K562 (cell line): Measurements from ENCODE around the gene PITPNB. TPM values are rescaled to one million over a fixed set of nuclear protein-coding genes. Genes with fewer than 3 reads are reported as not detected.

Experiments used
- ATAC-seq: fragments of 200-7000 bp; cut with Tn5 transposase; 3 replicates; pipeline ENCODE4 v1.9.1; 2020; ENCODE audit warnings: moderate library complexity
- BruUV-seq: library from RNA; stranded (reverse); fragments of 400-500 nt; replicated peaks from 2 replicates; lab custom pipeline; 2021; lab: Mats Ljungman, UMichigan
- CTCF ChIA-PET: fragments of 300-600 bp; formaldehyde crosslinking; extraction: SDS; loops from one replicate; lab custom pipeline; 2021; ENCODE audit warnings: low intra/inter-chr PET ratio; lab: Yijun Ruan, JAX
- POLR2A ChIA-PET: fragments of 300-600, 350-650 bp; sonication (Branson Sonifier 250); formaldehyde crosslinking; extraction: SDS; loops from one replicate; lab custom pipeline; 2021; ENCODE audit warnings: antibody characterized with exemption, inconsistent platforms; lab: Yijun Ruan, JAX
- DNase-seq, 4 experiments: peaks; one replicate each; pipeline versions ENCODE4 v3.0.0 to v3.0.0-alpha.2; 2011 to 2018; ENCODE audit warnings: low spot score in 3 of 4, mixed read lengths in 3 of 4; ENCODE audit errors: extremely low read depth in 1 of 4
- FAIRE-seq: peaks from 2 replicates; lab custom pipeline; 2011; peaks lifted over from hg19 to GRCh38; lab: Jason Lieb, UNC
- H2AFZ ChIP-seq: 2 replicates; pipeline ENCODE4 v1.6.0; 2011; ENCODE audit warnings: low read depth, low read length, control low read depth, inconsistent platforms
- H3K27ac ChIP-seq: fragments of 200-600 bp; 3 replicates; pipeline ENCODE4 v1.8.0; 2011; ENCODE audit warnings: low read depth, mild to moderate bottlenecking, control low read depth, inconsistent platforms, low read length, moderate library complexity, mixed read lengths; ENCODE audit errors: extremely low read depth
- H3K27me3 ChIP-seq, 2 experiments: fragments of 300-600 bp in 1 of 2; 2 replicates in 1 of 2; 3 replicates in 1 of 2; pipeline versions ENCODE4 v1.6.0 to v1.8.0; 2011; ENCODE audit warnings: inconsistent platforms in 2 of 2, low read length in 2 of 2, mild to moderate bottlenecking in 1 of 2, mixed read lengths in 1 of 2, moderate library complexity in 1 of 2; ENCODE audit not compliant: control insufficient read depth in 2 of 2, insufficient read depth in 2 of 2
- H3K36me3 ChIP-seq: fragments of 300-600 bp; 3 replicates; pipeline ENCODE4 v1.8.0; 2011; ENCODE audit warnings: mild to moderate bottlenecking, low read length, inconsistent platforms; ENCODE audit not compliant: control insufficient read depth, insufficient read depth
- H3K4me1 ChIP-seq, 2 experiments: fragments of 200-600 bp in 1 of 2; replicated peaks in 1 of 2; 2 replicates in 1 of 2; 3 replicates in 1 of 2; pipeline versions ENCODE4 v1.5.1 to v1.8.0; 2011; ENCODE audit warnings: inconsistent platforms in 2 of 2, low read length in 2 of 2, mild to moderate bottlenecking in 1 of 2, mixed read lengths in 1 of 2, moderate library complexity in 1 of 2; ENCODE audit not compliant: control insufficient read depth in 2 of 2, insufficient read depth in 2 of 2
- H3K4me2 ChIP-seq: 2 replicates; pipeline ENCODE4 v1.6.1; 2011; ENCODE audit warnings: low read length, control low read depth, inconsistent platforms, mixed read lengths; ENCODE audit not compliant: insufficient read depth
- H3K4me3 ChIP-seq: fragments of 200-600 bp; sonication (generic), shearing (Covaris generic); 2 replicates; pipeline ENCODE4 v1.5.1; 2016; ENCODE audit warnings: control low read depth, inconsistent platforms
- H3K79me2 ChIP-seq: fragments of 200-600 bp; 3 replicates; pipeline ENCODE4 v1.8.0; 2011; ENCODE audit warnings: low read length, inconsistent platforms; ENCODE audit not compliant: control insufficient read depth, insufficient read depth
- H3K9ac ChIP-seq, 2 experiments: 2 replicates each; pipeline versions ENCODE4 v1.6.0 to v1.6.1; 2011; ENCODE audit warnings: low read depth in 2 of 2, low read length in 2 of 2, control low read depth in 1 of 2, inconsistent platforms in 1 of 2, mild to moderate bottlenecking in 1 of 2, mixed read lengths in 1 of 2; ENCODE audit not compliant: insufficient read depth in 1 of 2
- H3K9me1 ChIP-seq: one replicate; pipeline ENCODE4 v1.6.0; 2011; ENCODE audit warnings: inconsistent platforms, mild to moderate bottlenecking, low read length, moderate library complexity; ENCODE audit not compliant: control insufficient read depth, insufficient read depth
- H3K9me3 ChIP-seq: replicated peaks from 2 replicates; pipeline ENCODE4 v1.5.1; 2011; ENCODE audit warnings: low read depth, low read length, inconsistent platforms; ENCODE audit not compliant: control insufficient read depth, insufficient read depth
- H4K20me1 ChIP-seq: replicated peaks from 2 replicates; pipeline ENCODE4 v1.6.1; 2011; ENCODE audit warnings: low read length, inconsistent platforms, mixed read lengths; ENCODE audit not compliant: control insufficient read depth, insufficient read depth
- ARID1B ChIP-seq: fragments of 450-650 bp; IDR thresholded peaks from 2 replicates; pipeline ENCODE4 v1.6.1; 2016; ENCODE audit warnings: antibody characterized with exemption, mild to moderate bottlenecking, inconsistent platforms
- CBFA2T2 ChIP-seq: fragments of 450-650 bp; conservative IDR thresholded peaks from 2 replicates; pipeline ENCODE4 v1.6.1; 2017; ENCODE audit warnings: mild to moderate bottlenecking
- CBFA2T3 ChIP-seq: fragments of 450-650 bp; IDR thresholded peaks from 2 replicates; pipeline ENCODE4 v1.6.1; 2017
- NFIC ChIP-seq: fragments of 450-650 bp; IDR thresholded peaks from 2 replicates; pipeline ENCODE4 v1.6.1; 2017; ENCODE audit warnings: mild to moderate bottlenecking, inconsistent platforms
- NFIX ChIP-seq: fragments of 250-450 bp; sonication (Bioruptor Pico); IDR thresholded peaks from 2 replicates; pipeline ENCODE4 v1.4.0; 2020; ENCODE audit warnings: low read depth, mild to moderate bottlenecking, moderate library complexity
- PYGO2 ChIP-seq: fragments of 450-650 bp; IDR thresholded peaks from 2 replicates; pipeline ENCODE4 v1.6.1; 2016; ENCODE audit warnings: mild to moderate bottlenecking, missing genetic modification characterization, moderate library complexity, missing compliant biosample characterization
- RCOR1 ChIP-seq, 2 experiments: IDR thresholded peaks; 2 replicates each; pipeline ENCODE4 v1.6.1; 2012; ENCODE audit warnings: low read depth in 2 of 2, low read length in 2 of 2, borderline replicate concordance in 1 of 2, improper control_type of control experiment in 1 of 2
- SMAD1 ChIP-seq: fragments of 150-350 bp; IDR thresholded peaks from 2 replicates; pipeline ENCODE4 v1.6.1; 2014; ENCODE audit warnings: low read length, low read depth; ENCODE audit not compliant: partially characterized antibody
- ZNF354B ChIP-seq: fragments of 250-450 bp; sonication (Bioruptor Pico); IDR thresholded peaks from 2 replicates; pipeline ENCODE4 v1.4.0; 2020
- WGBS: fragments of 100-300 bp; shearing (Covaris generic); methylation state at CpG from one replicate; pipeline ENCODE4 v1.1.6; 2016; ENCODE audit warnings: low coverage, mixed read lengths; ENCODE audit not compliant: insufficient coverage; ENCODE audit errors: missing lambda C conversion rate; 5-methylcytosine and 5-hydroxymethylcytosine counted together
- in situ Hi-C: fragments of 300-500 bp; cut with MboI; formaldehyde crosslinking; loops from 4 replicates; pipeline ENCODE4 v1.15.0; 2018; ENCODE audit warnings: inconsistent platforms, mixed read lengths
- intact Hi-C: fragments of 100-400 bp; cut with micrococcal nuclease; formaldehyde crosslinking; loops from 2 replicates; pipeline ENCODE4 v1.14.2; 2022
- polyA plus RNA-seq, 8 experiments: library from polyadenylated mRNA; depleted of rRNA in 4 of 8; stranded (reverse) in 5 of 8; unstranded in 3 of 8; fragments of >200 nt; fragmentation: Nextera tagmentation in 2 of 8; fragmentation: Illumina TruSeq in 1 of 8; extraction: Ambion mirVana in 2 of 8; extraction: Trizol in 1 of 8; gene quantifications; 2 replicates each; pipeline versions ENCODE4 v1.2.1 to v1.2.3, GENCODE V29; 2011 to 2014; ENCODE audit warnings: inconsistent platforms in 1 of 8, missing spikeins in 1 of 8
- total RNA-seq, 7 experiments: library from RNA; depleted of rRNA in 6 of 7; stranded (reverse); fragments of >200 nt in 6 of 7; fragmentation: Illumina TruSeq in 2 of 7; extraction: Trizol in 2 of 7; gene quantifications; 2 replicates each; pipeline versions ENCODE4 v1.2.1 to v1.2.3, GENCODE V29; 2011 to 2021; ENCODE audit warnings: low replicate concordance in 1 of 7
- TF ChIP-seq, protein P1 (sequence below): IDR thresholded peaks from 2 replicates; pipeline ENCODE4 v1.6.1; 2011; ENCODE audit not compliant: insufficient read length; ENCODE audit errors: extremely low read depth

Gene PITPNB
- total and polyA plus RNA-seq, 9 of the 15 experiments (the other 6 are each of a cell fraction or from before 2014, with no cell fraction given): 13.1 to 52.4 (median 34.7) TPM

- TF ChIP-seq, protein P1, sequence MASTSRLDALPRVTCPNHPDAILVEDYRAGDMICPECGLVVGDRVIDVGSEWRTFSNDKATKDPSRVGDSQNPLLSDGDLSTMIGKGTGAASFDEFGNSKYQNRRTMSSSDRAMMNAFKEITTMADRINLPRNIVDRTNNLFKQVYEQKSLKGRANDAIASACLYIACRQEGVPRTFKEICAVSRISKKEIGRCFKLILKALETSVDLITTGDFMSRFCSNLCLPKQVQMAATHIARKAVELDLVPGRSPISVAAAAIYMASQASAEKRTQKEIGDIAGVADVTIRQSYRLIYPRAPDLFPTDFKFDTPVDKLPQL: no peak
Measured at GRCh38 chr22:27912101-27912500, 7.0 kb downstream of the PITPNB start (continued).

GRCh38 chr22:27911330-27911729 lies 7.7 kb downstream of the PITPNB start:
- Histone ChIP-seq H3K79me2 (peaks cover 92% of the 10 kb centered on the region), H3K9me3 (no peaks in the 10 kb centered on the region), H3K4me3 (no peak overlapping the region), H3K9me1 (no peaks in the 10 kb centered on the region), H3K9ac (no peak overlapping the region), H3K36me3 (peaks cover 73% of the 10 kb centered on the region), H2AFZ (no peak overlapping the region), H3K4me2 (no peak overlapping the region), H4K20me1 (peaks cover 17% of the 10 kb centered on the region; the same call in 1 of the 2 replicates), H3K27ac (no peak overlapping the region), H3K27me3 (no peaks in the 10 kb centered on the region), H3K4me1 (peaks cover 8 to 39% of the 10 kb centered on the region in 2 experiments)
- in situ Hi-C loops (no loop called here), intact Hi-C loops (no loop called here)
- peak; percentile 15 for FAIRE-seq
- ChIA-PET CTCF (no interaction called here), POLR2A (no interaction called here)
- TF ChIP-seq CBFA2T2 (peak; percentile 22; the same call in 1 of the 2 replicates), RCOR1 (IDR thresholded peaks at IDR 0.05; ENCODE audit: borderline replicate concordance in 1 of 2, low read depth in 2 of 2, low read length in 2 of 2) (peak in 1 of 2 experiments; percentile 17; a peak in 1 of 4 replicates), PYGO2 (tag) (no peak), NFIC (peak; percentile 99), ZNF354B (no peak), CBFA2T3 (peak; percentile 29; the same call in 1 of the 2 replicates), ARID1B (peak; percentile 31; the same call in 1 of the 2 replicates), NFIX (peak; percentile 97), SMAD1 (peak; percentile 51)
- ATAC-seq: no peak
- WGBS: 50% methylated on average over 1 of the region's 1 CpG
- peak in 1 of 4 experiments; percentile 51 for DNase-seq
- BruUV-seq: no TSS peak
